ENCODE results near the gene PSD2.

Gene PSD2

GRCh38 chr5:139884734-139885133 lies 89.1 kb downstream of the PSD2 start:
- DNase-seq: no peak

- DNase-seq: no peak
Observed at GRCh38 chr5:139885172-139885856, 89.7 kb downstream of the PSD2 start.

GRCh38 chr5:139885857-139886208 lies 90.2 kb downstream of the PSD2 start:
- DNase-seq: no peak

DNA sequence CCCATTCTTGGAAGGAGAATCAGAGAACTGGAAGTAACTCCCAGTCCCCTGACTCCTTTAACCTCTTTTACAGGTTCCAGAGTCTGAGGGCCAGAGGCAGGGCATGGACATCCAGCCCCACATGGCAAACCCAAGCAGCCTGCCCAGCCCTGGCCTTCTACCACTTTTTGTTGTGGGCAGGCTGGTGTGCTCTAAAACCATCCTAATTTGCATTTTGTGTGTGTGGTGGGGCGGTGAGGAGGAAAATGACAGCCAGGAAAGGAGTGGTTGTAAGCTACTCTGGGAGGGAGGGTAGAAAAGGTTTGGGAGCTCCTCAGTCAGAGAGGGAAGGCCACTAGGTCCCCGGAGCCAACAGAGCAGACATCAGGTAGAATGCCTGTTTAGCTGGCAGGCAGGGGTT lies 90.6 kb downstream of the PSD2 start:
- no peak for DNase-seq

GRCh38 chr5:139888370-139888769 lies 92.8 kb downstream of the PSD2 start:
- no peak for DNase-seq

GRCh38 chr5:139889410-139889809 lies 93.8 kb downstream of the PSD2 start:
- no peak for DNase-seq

DNA sequence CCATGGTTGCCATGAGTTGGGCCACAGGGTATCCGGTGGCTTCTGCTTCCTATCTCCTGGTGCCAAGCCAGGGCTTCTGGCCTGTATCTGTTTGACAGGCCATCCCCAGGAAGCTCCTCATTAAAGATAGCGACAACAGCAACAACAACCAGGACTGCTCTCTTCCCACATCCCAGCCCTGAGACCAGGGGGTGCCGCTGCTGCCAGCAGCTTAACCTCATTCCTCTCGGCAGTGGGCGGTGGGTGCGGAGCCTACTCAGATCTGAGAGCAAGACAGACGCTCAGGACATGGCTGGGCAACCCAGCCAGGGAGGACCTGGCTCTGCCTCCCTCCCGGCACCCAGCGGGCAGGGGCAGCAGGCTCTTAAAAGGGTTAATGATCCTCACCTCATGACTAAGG lies 98.3 kb downstream of the PSD2 start:
- DNase-seq: no peak
